Fibroblast of lung (primary cell): Measurements from ENCODE around the gene UACA. TPM values are rescaled to one million over a fixed set of nuclear protein-coding genes. Genes with fewer than 3 reads are reported as not detected.

Experiments
- DNase-seq, 2 donors: peaks; one replicate each; pipeline versions ENCODE4 v3.0.0 to v3.0.0-alpha.2; 2010; ENCODE audit warnings: low read depth in 2 of 2
- H2AFZ ChIP-seq: 2 replicates; pipeline ENCODE4 v1.5.1; 2012; ENCODE audit warnings: low read length, control low read depth, inconsistent platforms
- H3K27ac ChIP-seq: 2 replicates; pipeline ENCODE4 v1.5.1; 2011; ENCODE audit warnings: low read length, control low read depth; ENCODE audit not compliant: insufficient read depth
- H3K27me3 ChIP-seq: 2 replicates; pipeline ENCODE4 v1.5.1; 2011; ENCODE audit warnings: mild to moderate bottlenecking, low read length; ENCODE audit not compliant: control insufficient read depth, insufficient read depth
- H3K36me3 ChIP-seq: 2 replicates; pipeline ENCODE4 v1.5.1; 2011; ENCODE audit warnings: low read length; ENCODE audit not compliant: control insufficient read depth, insufficient read depth
- H3K4me1 ChIP-seq: 2 replicates; pipeline ENCODE4 v1.5.1; 2011; ENCODE audit warnings: low read length; ENCODE audit not compliant: control insufficient read depth, insufficient read depth; ENCODE audit errors: extremely low read depth
- H3K4me2 ChIP-seq: 2 replicates; pipeline ENCODE4 v1.5.1; 2011; ENCODE audit warnings: low read length, control low read depth; ENCODE audit not compliant: insufficient read depth; ENCODE audit errors: extremely low read depth
- H3K4me3 ChIP-seq, 4 experiments: fragments of 200-600 bp in 1 of 4; sonication (generic) in 1 of 4; replicated peaks in 1 of 4; 2 replicates each; pipeline ENCODE4 v1.5.1; 2011 to 2016; ENCODE audit warnings: low read length in 4 of 4, low read depth in 3 of 4, mild to moderate bottlenecking in 3 of 4, control low read depth in 2 of 4, inconsistent platforms in 1 of 4, mixed read lengths in 1 of 4; ENCODE audit not compliant: insufficient read depth in 1 of 4; ENCODE audit errors: control extremely low read depth in 1 of 4
- H3K79me2 ChIP-seq: 2 replicates; pipeline ENCODE4 v1.5.1; 2012; ENCODE audit warnings: mild to moderate bottlenecking, low read length, inconsistent platforms; ENCODE audit not compliant: control insufficient read depth, insufficient read depth
- H3K9ac ChIP-seq: 2 replicates; pipeline ENCODE4 v1.5.1; 2011; ENCODE audit warnings: mild to moderate bottlenecking, low read length, control low read depth; ENCODE audit not compliant: insufficient read depth
- H3K9me3 ChIP-seq: 2 replicates; pipeline ENCODE4 v1.5.1; 2012; ENCODE audit warnings: low read depth, low read length; ENCODE audit not compliant: control insufficient read depth, insufficient read depth
- H4K20me1 ChIP-seq: 2 replicates; pipeline ENCODE4 v1.5.1; 2011; ENCODE audit warnings: low read length; ENCODE audit not compliant: control insufficient read depth, insufficient read depth; ENCODE audit errors: extremely low read depth
- EZH2 ChIP-seq: IDR thresholded peaks from 2 replicates; pipeline ENCODE4 v1.5.1; 2012; ENCODE audit warnings: low read length, control low read depth, mild to moderate bottlenecking; ENCODE audit errors: missing control alignments
- polyA plus RNA-seq, 2 donors: library from polyadenylated mRNA; depleted of rRNA in 1 of 2; stranded (reverse) in 1 of 2; unstranded in 1 of 2; fragments of >200 nt; gene quantifications; 2 replicates each; pipeline ENCODE4 v1.2.1, GENCODE V29; 2011 to 2012; ENCODE audit warnings: missing spikeins in 1 of 2
- total RNA-seq: library from RNA; depleted of rRNA; stranded (reverse); fragments of >200 nt; gene quantifications from 2 replicates; pipeline ENCODE4 v1.2.1, GENCODE V29; 2014
- TF ChIP-seq, protein P1 (sequence below), 2 donors: IDR thresholded peaks in 1 of 2; conservative IDR thresholded peaks in 1 of 2; 1 replicate in 1 of 2; 2 replicates in 1 of 2; pipeline ENCODE4 v1.5.1; 2011 to 2012; ENCODE audit warnings: low read length in 2 of 2, control low read depth in 1 of 2, inconsistent platforms in 1 of 2, low read depth in 1 of 2, mild to moderate bottlenecking in 1 of 2

Gene UACA
- total and polyA plus RNA-seq, 2 donors (not counting 1 experiment from before 2014, with no cell fraction given): 170 to 187 TPM

DNA sequence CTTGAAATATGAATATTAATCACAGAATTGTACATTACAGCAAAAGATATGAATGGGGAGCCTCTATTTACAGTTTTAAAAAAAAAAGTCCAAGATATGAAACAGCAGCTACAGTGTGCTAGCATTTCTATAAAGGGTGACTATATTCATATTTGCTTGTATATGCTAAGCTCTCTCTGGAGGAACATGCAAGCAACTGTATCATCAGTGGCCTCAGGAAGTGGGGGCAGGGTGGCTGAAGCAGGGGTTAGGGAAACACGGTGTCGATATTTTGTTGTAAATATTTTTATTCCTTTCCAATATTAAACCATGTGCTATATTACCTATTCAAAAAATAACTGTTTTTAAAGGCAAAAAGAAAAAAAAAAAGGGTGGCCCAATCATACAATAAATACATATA lies 2.3 kb downstream of the UACA start:
- Histone ChIP-seq H3K9ac (no peak overlapping the region), H2AFZ (no peak overlapping the region), H3K79me2 (peaks cover 73% of the 10 kb centered on the region), H3K36me3 (no peaks in the 10 kb centered on the region), H3K27me3 (no peaks in the 10 kb centered on the region), H3K4me3 (peak overlapping the region; percentile 93 to 98 (median 94)), H4K20me1 (no peaks in the 10 kb centered on the region), H3K4me1 (peaks cover 8% of the 10 kb centered on the region), H3K27ac (no peak overlapping the region), H3K4me2 (peak overlapping the region; percentile 89), H3K9me3 (no peaks in the 10 kb centered on the region)
- TF ChIP-seq EZH2: no peak
- TF ChIP-seq, protein P1, sequence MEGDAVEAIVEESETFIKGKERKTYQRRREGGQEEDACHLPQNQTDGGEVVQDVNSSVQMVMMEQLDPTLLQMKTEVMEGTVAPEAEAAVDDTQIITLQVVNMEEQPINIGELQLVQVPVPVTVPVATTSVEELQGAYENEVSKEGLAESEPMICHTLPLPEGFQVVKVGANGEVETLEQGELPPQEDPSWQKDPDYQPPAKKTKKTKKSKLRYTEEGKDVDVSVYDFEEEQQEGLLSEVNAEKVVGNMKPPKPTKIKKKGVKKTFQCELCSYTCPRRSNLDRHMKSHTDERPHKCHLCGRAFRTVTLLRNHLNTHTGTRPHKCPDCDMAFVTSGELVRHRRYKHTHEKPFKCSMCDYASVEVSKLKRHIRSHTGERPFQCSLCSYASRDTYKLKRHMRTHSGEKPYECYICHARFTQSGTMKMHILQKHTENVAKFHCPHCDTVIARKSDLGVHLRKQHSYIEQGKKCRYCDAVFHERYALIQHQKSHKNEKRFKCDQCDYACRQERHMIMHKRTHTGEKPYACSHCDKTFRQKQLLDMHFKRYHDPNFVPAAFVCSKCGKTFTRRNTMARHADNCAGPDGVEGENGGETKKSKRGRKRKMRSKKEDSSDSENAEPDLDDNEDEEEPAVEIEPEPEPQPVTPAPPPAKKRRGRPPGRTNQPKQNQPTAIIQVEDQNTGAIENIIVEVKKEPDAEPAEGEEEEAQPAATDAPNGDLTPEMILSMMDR (conservative IDR thresholded peaks at IDR 0.05 in 1 of 2, IDR thresholded peaks at IDR 0.05 in 1 of 2; ENCODE audit: low read depth in 1 of 2, low read length in 2 of 2): no peak
- peak in 1 of 2 donors; percentile 28 for DNase-seq

DNA sequence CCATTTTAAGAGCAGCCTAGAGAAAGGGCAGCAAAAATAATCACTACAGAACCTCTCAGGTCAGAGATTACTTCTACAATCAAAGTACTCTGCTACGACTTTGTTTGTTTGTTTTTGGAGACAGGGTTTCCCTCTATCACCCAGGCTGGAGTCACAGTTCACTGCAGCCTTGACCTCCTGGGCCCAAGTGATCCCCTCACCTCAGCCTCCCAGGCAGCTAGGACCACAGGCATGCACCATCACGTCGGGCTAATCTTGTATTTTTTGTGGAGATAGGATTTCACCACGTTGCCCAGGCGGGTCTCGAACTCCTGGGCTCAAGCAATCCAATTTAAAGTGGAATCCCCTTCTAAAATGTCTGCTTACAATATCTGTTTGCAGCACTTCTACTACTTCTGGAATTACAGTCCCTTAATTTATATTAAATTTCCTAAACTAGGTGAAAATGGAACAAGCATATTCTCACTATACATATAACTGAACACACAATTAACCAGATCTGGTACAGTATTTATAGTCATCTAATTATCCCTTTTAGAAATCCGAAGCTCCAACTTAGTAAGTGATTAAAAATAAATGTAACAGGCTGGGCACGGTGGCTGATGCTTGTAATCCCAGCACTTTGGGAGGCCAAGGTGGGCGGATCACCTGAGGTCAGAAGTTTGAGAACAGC lies 4.4 kb downstream of the UACA start:
- H3K9ac ChIP-seq: no peak overlapping the region
- no peaks in the 10 kb centered on the region for H4K20me1 ChIP-seq
- peak overlapping the region; percentile 79 for H3K4me2 ChIP-seq

DNA sequence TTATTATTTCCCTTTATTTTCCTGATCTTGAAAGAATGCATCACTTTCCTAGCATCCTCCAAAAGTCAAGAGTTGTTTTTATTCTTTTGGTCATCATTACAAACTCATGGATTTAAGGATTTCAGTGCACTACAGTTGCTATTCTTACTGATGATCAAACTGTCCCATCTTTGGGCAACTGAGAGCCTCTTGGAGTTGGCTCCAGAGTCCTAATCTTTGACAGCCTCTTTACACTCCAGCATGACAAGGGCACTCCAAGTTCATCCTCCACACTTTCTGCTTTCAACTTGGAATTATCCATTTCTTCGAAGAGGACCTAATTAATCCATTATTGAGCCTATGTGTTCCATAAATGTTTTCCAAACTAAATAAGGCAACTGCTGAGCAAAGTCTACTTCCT lies 5.7 kb downstream of the UACA start:
- Histone ChIP-seq H4K20me1 (no peaks in the 10 kb centered on the region), H3K79me2 (peaks cover 100% of the 10 kb centered on the region), H3K27me3 (no peaks in the 10 kb centered on the region), H3K4me3 (peak overlapping the region in 1 of 4 experiments; percentile 41), H3K4me2 (peak overlapping the region; percentile 79), H3K9me3 (no peaks in the 10 kb centered on the region), H2AFZ (no peak overlapping the region), H3K36me3 (no peaks in the 10 kb centered on the region), H3K27ac (no peak overlapping the region), H3K9ac (no peak overlapping the region), H3K4me1 (peaks cover 5% of the 10 kb centered on the region)
- DNase-seq: no peak
- TF ChIP-seq, protein P1 (conservative IDR thresholded peaks at IDR 0.05 in 1 of 2, IDR thresholded peaks at IDR 0.05 in 1 of 2; ENCODE audit: low read depth in 1 of 2, low read length in 2 of 2): no peak
- TF ChIP-seq EZH2: no peak

More for the DNA sequence above, 4.4 kb downstream of the UACA start:
- Histone ChIP-seq H3K4me1 (peaks cover 5% of the 10 kb centered on the region), H3K79me2 (peaks cover 94% of the 10 kb centered on the region), H3K36me3 (no peaks in the 10 kb centered on the region), H3K4me3 (peak overlapping the region; percentile 18 to 41 (median 28)), H3K27me3 (no peaks in the 10 kb centered on the region), H3K9me3 (no peaks in the 10 kb centered on the region), H2AFZ (no peak overlapping the region), H3K27ac (no peak overlapping the region)
- TF ChIP-seq, protein P1 (conservative IDR thresholded peaks at IDR 0.05 in 1 of 2, IDR thresholded peaks at IDR 0.05 in 1 of 2; ENCODE audit: low read depth in 1 of 2, low read length in 2 of 2): no peak
- TF ChIP-seq EZH2: no peak
- no peak for DNase-seq
